HG02973 (cell line): Measurements from ENCODE around the gene CCDC154.

Experiments used
- ATAC-seq: cut with Tn5 transposase; IDR thresholded peaks from one replicate; pipeline ENCODE4 v1.9.1; 2021; ENCODE audit warnings: moderate library complexity; ENCODE audit not compliant: unreplicated experiment

The CCDC154 gene

GRCh38 chr16:1438229-1439057, 5.9 kb downstream of the CCDC154 start:
- no peak for ATAC-seq

- ATAC-seq = no peak
Observed at GRCh38 chr16:1437606-1438005, 6.8 kb downstream of the CCDC154 start.

- ATAC-seq = no peak
Observed at GRCh38 chr16:1436731-1437355, 7.5 kb downstream of the CCDC154 start.

GRCh38 chr16:1435921-1436697, 8.2 kb downstream of the CCDC154 start:
- ATAC-seq = no peak

- ATAC-seq = no peak
Observed at GRCh38 chr16:1434644-1435592, 9.4 kb downstream of the CCDC154 start.

GRCh38 chr16:1433756-1434155, 10.6 kb downstream of the CCDC154 start:
- no peak for ATAC-seq

GRCh38 chr16:1433263-1433560, 11.1 kb downstream of the CCDC154 start:
- no peak for ATAC-seq

- no peak for ATAC-seq
Observed at GRCh38 chr16:1432388-1433262, 11.7 kb downstream of the CCDC154 start.

GRCh38 chr16:1431497-1432270, 12.7 kb downstream of the CCDC154 start:
- ATAC-seq = no peak

GRCh38 chr16:1430759-1431496, 13.4 kb downstream of the CCDC154 start, which contains the start of gene PERCC1:
Gene PERCC1 (plus strand): TSS chr16:1431078. CDS start chr16:1432594, 1,516 bp downstream.
- ATAC-seq = no peak

- no peak for ATAC-seq
Observed at GRCh38 chr16:1430214-1430758, 14.1 kb downstream of the CCDC154 start.

GRCh38 chr16:1429631-1430030, 14.7 kb downstream of the CCDC154 start:
- ATAC-seq = no peak

- no peak for ATAC-seq
Observed at GRCh38 chr16:1429012-1429411, 15.3 kb downstream of the CCDC154 start.

GRCh38 chr16:1428511-1428910, 15.8 kb downstream of the CCDC154 start:
- no peak for ATAC-seq

GRCh38 chr16:1427473-1428461, 16.6 kb downstream of the CCDC154 start:
- ATAC-seq = no peak

GRCh38 chr16:1426734-1427471, 17.5 kb downstream of the CCDC154 start:
- ATAC-seq = no peak
